Measurements from ENCODE around the gene MET. TPM values are rescaled to one million over a fixed set of nuclear protein-coding genes. Genes with fewer than 3 reads are reported as not detected.

Gene MET
- total and polyA plus RNA-seq, 4 donors: 10.2 to 41.9 (median 25.4) TPM

- no peak for DNase-seq (ENCODE audit: low spot score)
- H3K27ac ChIP-seq (ENCODE audit: low read depth in 1 of 2, low read length in 2 of 2): no peak overlapping the region
- no peaks in the 10 kb centered on the region for H3K9me3 ChIP-seq (ENCODE audit: control insufficient read depth in 4 of 4, low read length in 3 of 4)
Measured at GRCh38 chr7:116798232-116798631, 126.2 kb downstream of the MET start.

GRCh38 chr7:116799916-116800315 is 127.9 kb downstream of the MET start:
- H3K9me3 ChIP-seq (ENCODE audit: control insufficient read depth in 4 of 4, low read length in 3 of 4): no peaks in the 10 kb centered on the region
- DNase-seq (ENCODE audit: low spot score): no peak
- H3K27ac ChIP-seq (ENCODE audit: low read depth in 1 of 2, low read length in 2 of 2): no peak overlapping the region
- H3K27me3 ChIP-seq (ENCODE audit: control insufficient read depth in 4 of 4, insufficient read depth in 4 of 4, low read length in 3 of 4): no peaks in the 10 kb centered on the region
- no peak overlapping the region for H3K9ac ChIP-seq (ENCODE audit: low read depth in 1 of 2, low read length in 2 of 2)
- H3K4me3 ChIP-seq (ENCODE audit: low read depth in 1 of 3, low read length in 3 of 3): no peak overlapping the region
- H3K36me3 ChIP-seq (ENCODE audit: control insufficient read depth in 4 of 4, insufficient read depth in 3 of 4, low read depth in 1 of 4, low read length in 3 of 4): no peaks in the 10 kb centered on the region
- no peak for TF ChIP-seq GABPA (IDR thresholded peaks at IDR 0.05 in 1 of 2, conservative IDR thresholded peaks at IDR 0.05 in 1 of 2)
- no peak for TF ChIP-seq NR2F2 (IDR thresholded peaks at IDR 0.05)
- TF ChIP-seq HNF4G (IDR thresholded peaks at IDR 0.05): no peak
- no peak for TF ChIP-seq RXRA (IDR thresholded peaks at IDR 0.05)
- TF ChIP-seq FOXA1 (IDR thresholded peaks at IDR 0.05): no peak
- TF ChIP-seq EGR1 (IDR thresholded peaks at IDR 0.05; ENCODE audit: low read depth in 2 of 2): no peak
- H3K4me1 ChIP-seq (ENCODE audit: control insufficient read depth in 4 of 4, insufficient read depth in 4 of 4, low read length in 3 of 4): peaks cover 12 to 26% (median 15%) of the 10 kb centered on the region in 4 donors

More at GRCh38 chr7:116798232-116798631, 126.2 kb downstream of the MET start:
- no peaks in the 10 kb centered on the region for H3K36me3 ChIP-seq (ENCODE audit: control insufficient read depth in 4 of 4, insufficient read depth in 3 of 4, low read depth in 1 of 4, low read length in 3 of 4)
- H3K9ac ChIP-seq (ENCODE audit: low read depth in 1 of 2, low read length in 2 of 2): no peak overlapping the region
- TF ChIP-seq REST (IDR thresholded peaks at IDR 0.05) (no peak), TAF1 (conservative IDR thresholded peaks at IDR 0.05) (no peak), EGR1 (IDR thresholded peaks at IDR 0.05; ENCODE audit: low read depth in 2 of 2) (no peak), RXRA (IDR thresholded peaks at IDR 0.05) (no peak), CTCF (IDR thresholded peaks at IDR 0.05; ENCODE audit: low read depth, low read length, missing input control) (no peak), YY1 (IDR thresholded peaks at IDR 0.05) (no peak), ATF3 (IDR thresholded peaks at IDR 0.05) (no peak)
- WGBS: 77% methylated on average over 3 of the region's 3 CpGs
- peaks cover 6 to 19% (median 9%) of the 10 kb centered on the region in 4 donors for H3K4me1 ChIP-seq (ENCODE audit: control insufficient read depth in 4 of 4, insufficient read depth in 4 of 4, low read length in 3 of 4)
- H3K27me3 ChIP-seq (ENCODE audit: control insufficient read depth in 4 of 4, insufficient read depth in 4 of 4, low read length in 3 of 4): no peaks in the 10 kb centered on the region
- no peak overlapping the region for H3K4me3 ChIP-seq (ENCODE audit: low read depth in 1 of 3, low read length in 3 of 3)

GRCh38 chr7:116800594-116800993 is 128.6 kb downstream of the MET start:
- Histone ChIP-seq H3K4me3 (ENCODE audit: low read depth in 1 of 3, low read length in 3 of 3) (no peak overlapping the region), H3K27ac (ENCODE audit: low read depth in 1 of 2, low read length in 2 of 2) (no peak overlapping the region)
- 78% methylated on average over 2 of the region's 2 CpGs for WGBS

More at GRCh38 chr7:116800594-116800993, 128.6 kb downstream of the MET start:
- Histone ChIP-seq H3K36me3 (ENCODE audit: control insufficient read depth in 4 of 4, insufficient read depth in 3 of 4, low read depth in 1 of 4, low read length in 3 of 4) (no peaks in the 10 kb centered on the region), H3K27me3 (ENCODE audit: control insufficient read depth in 4 of 4, insufficient read depth in 4 of 4, low read length in 3 of 4) (no peaks in the 10 kb centered on the region), H3K9ac (ENCODE audit: low read depth in 1 of 2, low read length in 2 of 2) (no peak overlapping the region), H3K4me1 (ENCODE audit: control insufficient read depth in 4 of 4, insufficient read depth in 4 of 4, low read length in 3 of 4) (peaks cover 12 to 31% (median 15%) of the 10 kb centered on the region in 4 donors), H3K9me3 (ENCODE audit: control insufficient read depth in 4 of 4, low read length in 3 of 4) (no peaks in the 10 kb centered on the region)
- TF ChIP-seq JUND (IDR thresholded peaks at IDR 0.05) (no peak), HNF4A (conservative IDR thresholded peaks at IDR 0.05) (no peak), REST (IDR thresholded peaks at IDR 0.05) (no peak), NR2F2 (IDR thresholded peaks at IDR 0.05) (no peak), EGR1 (IDR thresholded peaks at IDR 0.05; ENCODE audit: low read depth in 2 of 2) (no peak), TAF1 (conservative IDR thresholded peaks at IDR 0.05) (no peak), ZBTB33 (IDR thresholded peaks at IDR 0.05) (no peak), FOXA2 (IDR thresholded peaks at IDR 0.05) (no peak), SP1 (IDR thresholded peaks at IDR 0.05) (no peak), RAD21 (IDR thresholded peaks at IDR 0.05) (no peak), RXRA (IDR thresholded peaks at IDR 0.05) (no peak)
- DNase-seq (ENCODE audit: low spot score): no peak
